ENCODE data around the gene FAM136A. TPM values are rescaled to one million over a fixed set of nuclear protein-coding genes. Genes with fewer than 3 reads are reported as not detected.

FAM136A gene
- total RNA-seq, 2 donors from 2014 or later: 37.4 to 55.5 TPM

Small RNA genes lying within 50 kb of the gene (microRNA-seq; reads per million reads assigned to microRNA genes)
- 0 reads per million in 2 donors for gene MIR1285-2

Other genes starting within 250 kb of the FAM136A start
- 100 to 1,000 TPM; 263 to 293 TPM for gene PCBP1, start 214.6 kb downstream of the FAM136A start, total RNA-seq
- 10 to 100 TPM in 1 of 2 donors, 1 to 10 TPM in 1; 7.8 to 13.9 TPM for gene C2orf42, start 111.0 kb downstream of the FAM136A start, total RNA-seq
- gene TIA1, start 53.4 kb downstream of the FAM136A start, total RNA-seq: 10 to 100 TPM; 82.2 to 84.0 TPM
- gene PCYOX1, start 43.9 kb downstream of the FAM136A start, total RNA-seq: 10 to 100 TPM; 60.8 to 61.0 TPM
- gene SNRPG, start 8.3 kb downstream of the FAM136A start, total RNA-seq: 10 to 100 TPM; 86.2 to 88.9 TPM